ENCODE results near the gene CFAP298. TPM values are rescaled to one million over a fixed set of nuclear protein-coding genes. Genes with fewer than 3 reads are reported as not detected.

CFAP298 gene
- polyA plus RNA-seq, 1 donor = 46.8 TPM

GRCh38 chr21:32603131-32603530, 9.0 kb downstream of the CFAP298 start:
- 93% methylated on average over 3 of the region's 8 CpGs for WGBS (ENCODE audit: insufficient coverage, low lambda C conversion rate)
- Histone ChIP-seq H3K36me3 (ENCODE audit: control insufficient read depth, insufficient read depth, low read length) (peaks cover 76% of the 10 kb centered on the region), H3K4me3 (ENCODE audit: low read length) (no peak overlapping the region), H3K9me3 (ENCODE audit: control insufficient read depth, low read depth, low read length) (no peaks in the 10 kb centered on the region), H3K4me1 (ENCODE audit: control insufficient read depth, insufficient read depth, low read length) (no peaks in the 10 kb centered on the region), H3K27me3 (ENCODE audit: control insufficient read depth, insufficient read depth, low read length) (no peaks in the 10 kb centered on the region), H3K27ac (ENCODE audit: low read length) (no peak overlapping the region)
- no peak for DNase-seq

DNA sequence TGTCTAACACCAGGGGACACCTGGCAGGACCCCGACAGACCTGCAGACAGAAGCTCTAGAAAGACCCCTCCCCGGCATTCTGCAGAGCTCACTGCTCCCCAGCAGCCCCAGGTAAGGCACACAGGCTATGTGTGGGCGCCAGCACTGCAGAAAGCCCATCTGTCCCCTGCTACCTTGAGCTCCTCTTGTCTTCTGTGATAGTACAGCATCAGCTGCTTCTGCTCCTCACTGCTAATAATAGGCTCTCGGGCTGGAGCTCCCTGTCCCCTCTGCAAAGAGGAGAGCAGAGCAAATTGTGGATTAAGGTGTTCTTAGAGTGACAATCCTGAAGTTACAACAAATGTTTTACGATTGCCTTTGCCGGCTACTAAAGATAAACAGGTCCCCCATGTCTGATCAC, 10.1 kb downstream of the CFAP298 start:
- H3K36me3 ChIP-seq (ENCODE audit: control insufficient read depth, insufficient read depth, low read length) = peaks cover 70% of the 10 kb centered on the region
- no peaks in the 10 kb centered on the region for H3K9me3 ChIP-seq (ENCODE audit: control insufficient read depth, low read depth, low read length)
- no CpG with 5 or more reads among the region's 6 CpGs for WGBS (ENCODE audit: insufficient coverage, low lambda C conversion rate)

GRCh38 chr21:32599526-32599925, 12.7 kb downstream of the CFAP298 start:
- H3K36me3 ChIP-seq (ENCODE audit: control insufficient read depth, insufficient read depth, low read length) = peaks cover 48% of the 10 kb centered on the region
- no peaks in the 10 kb centered on the region for H3K27me3 ChIP-seq (ENCODE audit: control insufficient read depth, insufficient read depth, low read length)
- no peaks in the 10 kb centered on the region for H3K4me1 ChIP-seq (ENCODE audit: control insufficient read depth, insufficient read depth, low read length)
- H3K9me3 ChIP-seq (ENCODE audit: control insufficient read depth, low read depth, low read length) = no peaks in the 10 kb centered on the region
- DNase-seq = no peak
- WGBS (ENCODE audit: insufficient coverage, low lambda C conversion rate) = no CpG with 5 or more reads among the region's 8 CpGs
- H3K27ac ChIP-seq (ENCODE audit: low read length) = no peak overlapping the region
- no peak overlapping the region for H3K4me3 ChIP-seq (ENCODE audit: low read length)

More for the DNA sequence above, 10.1 kb downstream of the CFAP298 start:
- Histone ChIP-seq H3K4me3 (ENCODE audit: low read length) (no peak overlapping the region), H3K27ac (ENCODE audit: low read length) (no peak overlapping the region), H3K27me3 (ENCODE audit: control insufficient read depth, insufficient read depth, low read length) (no peaks in the 10 kb centered on the region), H3K4me1 (ENCODE audit: control insufficient read depth, insufficient read depth, low read length) (no peaks in the 10 kb centered on the region)
- DNase-seq = no peak

DNA sequence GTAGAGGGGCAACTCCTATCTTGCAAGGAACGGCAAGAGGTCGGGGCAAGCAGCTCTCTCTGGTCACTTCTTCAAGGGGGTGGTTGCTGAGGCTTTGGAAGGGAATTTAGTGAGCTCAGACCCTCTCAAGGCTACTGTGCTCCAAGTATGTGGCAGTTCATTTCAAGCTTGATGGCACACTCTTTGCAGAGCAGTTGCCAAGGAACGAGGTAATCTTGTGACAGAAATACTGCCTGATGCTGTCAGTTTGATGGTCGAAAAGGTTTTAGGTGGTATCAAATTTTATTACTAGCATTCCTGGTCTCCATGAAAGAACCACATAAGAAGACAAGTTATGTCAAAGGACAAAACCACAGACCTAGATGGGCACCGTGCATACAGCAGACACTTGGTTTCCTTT, 13.1 kb downstream of the CFAP298 start:
- Histone ChIP-seq H3K27me3 (ENCODE audit: control insufficient read depth, insufficient read depth, low read length) (no peaks in the 10 kb centered on the region), H3K4me3 (ENCODE audit: low read length) (no peak overlapping the region), H3K36me3 (ENCODE audit: control insufficient read depth, insufficient read depth, low read length) (peaks cover 43% of the 10 kb centered on the region), H3K27ac (ENCODE audit: low read length) (no peak overlapping the region), H3K9me3 (ENCODE audit: control insufficient read depth, low read depth, low read length) (no peaks in the 10 kb centered on the region), H3K4me1 (ENCODE audit: control insufficient read depth, insufficient read depth, low read length) (no peaks in the 10 kb centered on the region)
- no CpG with 5 or more reads among the region's 5 CpGs for WGBS (ENCODE audit: insufficient coverage, low lambda C conversion rate)
- no peak for DNase-seq

- Histone ChIP-seq H3K36me3 (ENCODE audit: control insufficient read depth, insufficient read depth, low read length) (peaks cover 26% of the 10 kb centered on the region), H3K27ac (ENCODE audit: low read length) (no peak overlapping the region), H3K4me1 (ENCODE audit: control insufficient read depth, insufficient read depth, low read length) (peaks cover 13% of the 10 kb centered on the region), H3K9me3 (ENCODE audit: control insufficient read depth, low read depth, low read length) (no peaks in the 10 kb centered on the region), H3K4me3 (ENCODE audit: low read length) (no peak overlapping the region), H3K27me3 (ENCODE audit: control insufficient read depth, insufficient read depth, low read length) (no peaks in the 10 kb centered on the region)
- no CpG with 5 or more reads among the region's 6 CpGs for WGBS (ENCODE audit: insufficient coverage, low lambda C conversion rate)
- DNase-seq = no peak
Measured at GRCh38 chr21:32597205-32597604, 15.0 kb downstream of the CFAP298 start.

DNA sequence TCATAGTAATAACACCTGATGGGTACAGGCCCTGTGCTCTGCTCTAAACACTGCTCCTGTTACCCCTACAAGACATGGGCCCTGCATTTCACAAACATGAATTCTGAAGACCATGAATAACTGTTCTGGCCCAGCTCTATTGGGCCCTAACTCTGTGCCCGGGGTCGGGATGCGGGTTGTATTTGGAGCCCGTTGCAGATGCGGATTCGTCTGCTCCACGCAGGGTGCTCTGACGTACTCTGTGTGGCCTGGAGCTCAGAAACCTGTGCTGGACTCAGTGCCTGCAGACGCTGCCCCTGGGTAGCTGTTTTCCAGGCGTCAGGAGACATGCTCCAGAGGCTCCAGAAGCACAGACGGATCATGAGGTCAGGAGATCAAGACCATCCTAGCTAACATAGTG, 16.7 kb downstream of the CFAP298 start:
- peaks cover 15% of the 10 kb centered on the region for H3K36me3 ChIP-seq (ENCODE audit: control insufficient read depth, insufficient read depth, low read length)
- H3K9me3 ChIP-seq (ENCODE audit: control insufficient read depth, low read depth, low read length) = no peaks in the 10 kb centered on the region
- no CpG with 5 or more reads among the region's 11 CpGs for WGBS (ENCODE audit: insufficient coverage, low lambda C conversion rate)
- DNase-seq = no peak
- H3K27me3 ChIP-seq (ENCODE audit: control insufficient read depth, insufficient read depth, low read length) = no peaks in the 10 kb centered on the region
- no peak overlapping the region for H3K4me3 ChIP-seq (ENCODE audit: low read length)
- no peak overlapping the region for H3K27ac ChIP-seq (ENCODE audit: low read length)
- peaks cover 14% of the 10 kb centered on the region for H3K4me1 ChIP-seq (ENCODE audit: control insufficient read depth, insufficient read depth, low read length)

GRCh38 chr21:32593690-32594089, 18.5 kb downstream of the CFAP298 start:
- no peak overlapping the region for H3K27ac ChIP-seq (ENCODE audit: low read length)
- DNase-seq = no peak
- H3K4me3 ChIP-seq (ENCODE audit: low read length) = no peak overlapping the region
- no peaks in the 10 kb centered on the region for H3K9me3 ChIP-seq (ENCODE audit: control insufficient read depth, low read depth, low read length)
- no peaks in the 10 kb centered on the region for H3K27me3 ChIP-seq (ENCODE audit: control insufficient read depth, insufficient read depth, low read length)
- H3K36me3 ChIP-seq (ENCODE audit: control insufficient read depth, insufficient read depth, low read length) = no peaks in the 10 kb centered on the region
- H3K4me1 ChIP-seq (ENCODE audit: control insufficient read depth, insufficient read depth, low read length) = peaks cover 14% of the 10 kb centered on the region
- WGBS (ENCODE audit: insufficient coverage, low lambda C conversion rate) = no CpG with 5 or more reads among the region's 8 CpGs

GRCh38 chr21:32592929-32593502, 19.2 kb downstream of the CFAP298 start:
- WGBS (ENCODE audit: insufficient coverage, low lambda C conversion rate) = no CpG with 5 or more reads among the region's 10 CpGs
- H3K27ac ChIP-seq (ENCODE audit: low read length) = no peak overlapping the region
- peak; percentile 26 to 48 for DNase-seq

DNA sequence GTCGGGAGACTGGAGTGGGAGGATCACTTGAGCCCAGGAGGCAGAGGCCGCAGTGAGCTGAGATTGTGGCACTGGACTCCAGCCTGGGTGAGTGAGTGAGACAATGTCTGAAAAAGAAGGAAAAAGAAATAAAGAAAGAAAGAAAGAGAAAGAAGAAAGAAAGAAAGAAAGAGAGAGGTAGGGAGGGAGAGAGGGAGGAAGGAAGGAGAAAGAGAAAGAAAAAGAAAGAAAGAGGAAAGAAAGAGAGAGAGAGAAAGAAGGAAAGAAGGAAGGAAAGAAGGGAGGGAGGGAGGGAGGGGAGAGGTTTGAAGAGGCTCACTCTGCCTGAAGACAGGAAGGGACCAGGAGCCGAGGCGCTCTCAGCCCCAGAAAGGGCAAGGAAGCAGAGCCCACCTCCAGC, 22.0 kb downstream of the CFAP298 start:
- WGBS (ENCODE audit: insufficient coverage, low lambda C conversion rate) = 91% methylated on average over 4 of the region's 4 CpGs
- H3K4me3 ChIP-seq (ENCODE audit: low read length) = no peak overlapping the region

More at GRCh38 chr21:32592929-32593502, 19.2 kb downstream of the CFAP298 start:
- no peaks in the 10 kb centered on the region for H3K27me3 ChIP-seq (ENCODE audit: control insufficient read depth, insufficient read depth, low read length)
- H3K36me3 ChIP-seq (ENCODE audit: control insufficient read depth, insufficient read depth, low read length) = no peaks in the 10 kb centered on the region
- H3K4me1 ChIP-seq (ENCODE audit: control insufficient read depth, insufficient read depth, low read length) = peaks cover 14% of the 10 kb centered on the region
- H3K9me3 ChIP-seq (ENCODE audit: control insufficient read depth, low read depth, low read length) = no peaks in the 10 kb centered on the region
- no peak overlapping the region for H3K4me3 ChIP-seq (ENCODE audit: low read length)

GRCh38 chr21:32587651-32588050, 24.5 kb downstream of the CFAP298 start:
- no peaks in the 10 kb centered on the region for H3K36me3 ChIP-seq (ENCODE audit: control insufficient read depth, insufficient read depth, low read length)
- WGBS (ENCODE audit: insufficient coverage, low lambda C conversion rate) = 100% methylated on average over 1 of the region's 5 CpGs

More for the DNA sequence above, 22.0 kb downstream of the CFAP298 start:
- H3K4me1 ChIP-seq (ENCODE audit: control insufficient read depth, insufficient read depth, low read length) = peaks cover 22% of the 10 kb centered on the region
- H3K27ac ChIP-seq (ENCODE audit: low read length) = no peak overlapping the region
- no peak for DNase-seq
- H3K27me3 ChIP-seq (ENCODE audit: control insufficient read depth, insufficient read depth, low read length) = no peaks in the 10 kb centered on the region
- no peaks in the 10 kb centered on the region for H3K36me3 ChIP-seq (ENCODE audit: control insufficient read depth, insufficient read depth, low read length)
- H3K9me3 ChIP-seq (ENCODE audit: control insufficient read depth, low read depth, low read length) = no peaks in the 10 kb centered on the region

DNA sequence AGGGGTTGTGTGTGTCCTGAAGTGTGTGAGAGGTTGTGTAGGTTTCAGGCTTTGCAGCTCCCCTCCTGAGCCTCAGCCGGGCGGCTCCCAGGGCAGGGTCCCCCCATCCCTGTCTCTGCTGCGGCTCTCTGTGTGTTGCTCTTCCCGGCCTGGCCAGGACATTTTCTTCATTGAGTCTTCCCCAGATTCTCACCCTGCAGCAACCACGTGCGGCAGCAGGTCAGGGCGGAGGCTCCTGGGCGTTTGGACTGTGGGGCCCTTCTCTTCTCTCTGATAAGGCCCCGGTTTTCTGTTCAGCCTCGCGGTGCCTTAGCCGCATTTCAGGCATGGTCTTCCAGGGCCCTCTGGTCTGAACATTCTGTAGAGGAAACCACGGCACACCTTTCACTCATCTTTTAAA, 25.1 kb downstream of the CFAP298 start:
- WGBS (ENCODE audit: insufficient coverage, low lambda C conversion rate) = no CpG with 5 or more reads among the region's 13 CpGs
- peak; percentile 16 to 62 for DNase-seq
- Histone ChIP-seq H3K36me3 (ENCODE audit: control insufficient read depth, insufficient read depth, low read length) (no peaks in the 10 kb centered on the region), H3K27me3 (ENCODE audit: control insufficient read depth, insufficient read depth, low read length) (no peaks in the 10 kb centered on the region), H3K9me3 (ENCODE audit: control insufficient read depth, low read depth, low read length) (no peaks in the 10 kb centered on the region), H3K4me1 (ENCODE audit: control insufficient read depth, insufficient read depth, low read length) (peaks cover 8% of the 10 kb centered on the region), H3K4me3 (ENCODE audit: low read length) (no peak overlapping the region), H3K27ac (ENCODE audit: low read length) (no peak overlapping the region)

More at GRCh38 chr21:32587651-32588050, 24.5 kb downstream of the CFAP298 start:
- Histone ChIP-seq H3K9me3 (ENCODE audit: control insufficient read depth, low read depth, low read length) (no peaks in the 10 kb centered on the region), H3K4me1 (ENCODE audit: control insufficient read depth, insufficient read depth, low read length) (peaks cover 13% of the 10 kb centered on the region), H3K27me3 (ENCODE audit: control insufficient read depth, insufficient read depth, low read length) (no peaks in the 10 kb centered on the region), H3K27ac (ENCODE audit: low read length) (no peak overlapping the region), H3K4me3 (ENCODE audit: low read length) (no peak overlapping the region)
- no peak for DNase-seq

All from large intestine (tissue), 3 donors.